Activated naive CD4-positive, alpha-beta T cell treated with Interleukin-2 at 50 U/mL for 16 hours (primary cell): Measurements from ENCODE around the gene LRTM2.
"Not testable (repeated sequence)": the region's sequence is repeated elsewhere in the genome, so short reads cannot be mapped to it uniquely, and the experiment has no call there.

Experiments
- DNase-seq: peaks from one replicate; pipeline ENCODE4 v3.0.0-alpha.2; 2020

LRTM2 gene

GRCh38 chr12:1812650-1813302 lies 7.6 kb upstream of the LRTM2 start:
- DNase-seq: no peak

DNA sequence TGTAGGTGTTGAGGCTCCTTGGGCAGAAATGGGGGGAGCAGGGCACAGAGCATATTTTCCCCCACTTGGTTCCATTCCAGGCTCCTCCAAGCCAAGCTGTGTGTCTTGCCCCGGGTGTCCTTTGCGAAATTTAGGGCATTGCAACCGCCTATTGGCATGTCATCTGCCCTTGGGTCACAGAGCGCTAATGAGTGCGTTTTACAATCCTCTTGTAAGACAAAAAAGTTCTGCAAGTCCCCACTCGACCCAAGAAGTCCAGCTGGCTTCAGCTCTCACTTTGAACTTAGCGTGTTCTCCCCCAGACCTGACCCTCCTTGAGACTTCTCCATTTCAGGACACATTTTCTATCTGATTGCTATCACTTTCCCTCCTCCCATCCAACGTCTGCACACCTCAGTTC lies 6.1 kb upstream of the LRTM2 start:
- DNase-seq: no peak

DNA sequence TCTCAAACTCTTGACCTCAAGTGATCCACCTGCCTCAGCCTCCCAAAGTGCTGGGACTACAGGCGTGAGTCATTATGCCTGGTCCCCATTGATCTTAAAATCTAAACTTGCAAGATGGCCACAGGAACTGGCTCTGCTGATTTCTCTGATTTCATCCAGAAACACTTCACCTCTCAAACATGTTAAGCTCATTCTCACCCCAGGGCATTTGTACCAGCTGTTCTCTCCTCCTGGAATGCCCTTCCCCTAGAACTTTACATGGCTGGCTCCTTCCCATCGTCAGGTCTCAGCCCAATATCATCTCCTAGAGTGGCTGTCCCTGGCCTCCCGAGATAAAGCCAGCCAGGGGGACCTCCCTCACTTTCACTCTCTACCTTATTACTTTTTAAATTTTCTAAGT lies 5.3 kb upstream of the LRTM2 start:
- DNase-seq: no peak

- no peak for DNase-seq
These were observed 4.3 kb upstream of the LRTM2 start for GRCh38 chr12:1815814-1816729.

DNA sequence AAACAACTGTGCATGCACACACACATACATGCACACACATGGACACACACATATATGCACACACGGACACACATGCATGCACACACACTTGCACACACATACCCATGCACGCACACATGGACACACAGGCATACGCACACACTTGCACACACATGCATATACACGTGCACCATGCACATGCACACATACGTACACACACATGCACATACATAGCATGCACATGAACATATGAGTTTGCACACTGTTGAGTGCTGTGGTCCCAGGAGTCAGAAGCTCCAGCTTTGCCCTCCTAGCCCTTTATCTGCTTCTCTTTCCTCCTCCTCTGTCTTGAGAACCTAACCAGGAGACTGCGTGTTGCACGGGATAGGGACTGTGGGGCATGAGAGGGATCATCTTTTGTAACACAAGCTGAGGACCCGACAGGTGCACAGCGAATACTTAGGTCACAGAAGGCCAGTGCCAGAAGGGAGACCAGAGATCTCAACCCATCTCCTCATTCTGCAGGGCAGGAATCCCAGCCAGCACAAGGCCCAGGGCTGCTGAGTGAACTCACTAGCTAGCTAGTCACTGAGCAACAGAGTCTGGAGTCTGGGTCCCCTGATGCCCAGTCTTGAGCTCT lies 3.5 kb upstream of the LRTM2 start:
- DNase-seq: no peak

DNA sequence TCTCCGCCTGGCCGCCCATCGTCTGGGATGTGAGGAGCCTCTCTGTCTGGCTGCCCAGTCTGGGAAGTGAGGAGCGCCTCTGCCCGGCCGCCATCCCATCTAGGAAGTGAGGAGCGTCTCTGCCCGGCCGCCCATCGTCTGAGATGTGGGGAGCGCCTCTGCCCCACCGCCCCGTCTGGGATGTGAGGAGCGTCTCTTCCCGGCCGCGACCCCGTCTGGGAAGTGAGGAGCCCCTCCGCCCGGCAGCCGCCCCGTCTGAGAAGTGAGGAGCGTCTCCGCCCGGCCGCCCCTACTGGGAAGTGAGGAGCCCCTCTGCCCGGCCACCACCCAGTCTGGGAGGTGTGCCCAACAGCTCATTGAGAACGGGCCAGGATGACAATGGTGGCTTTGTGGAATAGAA lies 2.4 kb upstream of the LRTM2 start:
- not testable (repeated sequence) for DNase-seq

DNA sequence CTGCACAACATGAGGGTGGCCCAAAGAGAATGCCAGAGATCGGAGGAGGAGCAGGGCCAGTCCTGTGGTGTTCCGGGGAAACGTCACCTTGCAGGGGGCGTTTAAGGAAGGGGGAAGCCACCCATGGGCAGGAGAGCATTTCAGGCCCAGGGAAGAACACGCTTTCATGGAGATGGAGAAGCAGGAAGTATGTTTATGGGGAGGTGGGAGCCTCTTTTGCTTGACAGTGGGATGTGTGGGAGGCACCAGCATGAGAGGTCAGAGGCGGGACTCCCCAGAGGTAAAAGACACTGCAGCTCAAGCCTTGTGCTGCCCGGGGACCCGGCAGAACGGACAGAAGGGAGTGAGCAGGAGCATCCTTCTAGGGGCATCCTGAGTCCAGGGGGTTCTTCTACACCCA lies 1.3 kb upstream of the LRTM2 start:
- no peak for DNase-seq

DNA sequence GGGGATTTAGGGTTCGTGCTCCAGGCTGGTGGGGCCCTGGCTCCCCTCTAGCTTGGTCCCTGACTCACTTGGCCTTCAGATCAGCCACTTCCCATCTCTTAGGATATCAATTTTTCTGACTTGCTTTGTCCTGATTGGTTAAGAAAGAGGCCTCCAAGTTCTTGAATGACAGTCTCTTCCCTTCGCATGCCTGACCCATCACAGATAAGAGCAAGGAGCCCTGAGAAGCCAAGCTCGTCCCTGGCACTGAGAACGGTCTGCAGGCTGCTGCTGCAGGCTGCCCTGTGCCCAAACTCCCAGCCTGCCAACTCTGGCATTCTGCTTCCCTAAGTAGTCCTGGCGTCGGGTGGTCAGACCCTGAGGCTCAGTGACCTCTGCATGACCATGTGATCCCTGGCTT lies 794 bp upstream of the LRTM2 start:
- DNase-seq: no peak

- DNase-seq: no peak
These were observed 529 bp downstream of the LRTM2 start for GRCh38 chr12:1820896-1821291.

GRCh38 chr12:1821805-1822204 lies 1.4 kb downstream of the LRTM2 start:
- no peak for DNase-seq

DNA sequence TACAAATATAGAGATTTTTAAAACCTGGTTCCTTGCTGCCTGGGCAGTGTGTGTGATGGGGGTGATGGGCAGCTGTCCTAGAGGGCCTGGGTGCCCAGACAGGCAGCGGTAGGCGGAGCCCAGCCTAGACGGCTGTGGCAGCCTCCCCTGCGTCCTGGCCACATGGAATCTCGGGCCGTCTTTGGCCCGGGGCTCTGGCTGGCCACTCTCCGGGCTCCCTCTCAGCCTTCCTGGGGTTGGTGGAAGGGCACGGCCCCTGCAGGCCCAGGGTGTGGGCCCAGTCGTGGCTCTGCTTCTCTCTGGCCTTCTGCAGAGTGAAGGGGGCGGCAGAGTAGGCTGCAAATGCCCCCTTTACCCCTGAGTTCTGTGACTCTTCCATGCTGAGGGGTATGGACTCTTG lies 2.3 kb downstream of the LRTM2 start:
- DNase-seq: no peak

DNA sequence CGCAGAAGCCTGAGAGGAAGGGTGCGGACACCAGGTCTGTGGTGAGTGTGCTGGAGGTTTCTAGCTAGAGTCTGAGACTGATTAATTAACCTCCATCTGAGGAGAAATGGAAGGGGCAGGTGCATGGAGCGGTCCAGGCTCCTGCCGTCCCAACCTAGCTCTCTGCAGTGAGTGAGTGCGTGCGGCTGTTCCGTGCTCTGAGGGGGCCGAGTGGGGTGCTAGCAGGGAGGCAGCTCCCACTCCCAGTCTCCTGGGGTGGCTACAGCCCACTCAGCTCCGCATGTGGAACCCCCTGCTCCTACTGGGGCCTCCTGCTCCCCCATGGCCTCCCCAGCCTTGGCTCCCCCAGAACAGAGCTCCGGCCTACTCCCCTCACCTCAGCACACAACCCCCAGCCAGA lies 2.9 kb downstream of the LRTM2 start:
- no peak for DNase-seq

DNA sequence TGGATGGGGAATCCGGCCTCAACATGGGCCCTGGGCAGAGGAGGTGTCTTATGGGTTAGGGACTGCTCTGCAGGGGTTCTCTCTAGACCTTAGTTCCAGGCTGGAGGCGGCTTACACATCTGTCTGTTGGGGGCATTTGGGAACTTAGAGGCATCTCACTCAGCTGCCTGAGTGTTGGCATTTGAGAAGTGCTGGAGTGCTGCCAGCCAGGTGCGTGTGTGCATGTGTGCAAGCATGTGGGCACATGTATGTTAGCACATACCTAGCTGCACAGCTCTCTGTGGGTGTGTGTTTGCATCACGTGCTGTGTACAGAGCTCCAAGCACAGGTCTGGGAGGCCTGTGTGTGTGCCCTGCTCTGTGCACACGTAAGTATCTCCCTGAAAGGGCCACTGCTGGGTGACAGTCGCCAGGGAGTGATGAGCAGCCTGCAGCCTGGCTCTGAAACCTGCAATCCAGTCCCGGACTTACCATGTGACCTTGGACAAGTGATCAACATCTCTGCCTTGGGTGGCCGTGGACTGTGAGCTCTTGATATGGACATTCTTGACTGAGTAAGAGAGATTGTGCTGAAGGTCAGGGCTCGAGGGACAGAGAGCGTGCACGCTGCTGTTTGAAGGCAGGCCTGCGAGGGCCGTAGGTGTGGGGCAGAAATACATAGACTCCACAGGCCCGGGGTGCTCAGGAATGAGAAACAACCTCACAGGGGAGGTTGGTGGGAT lies 5.2 kb downstream of the LRTM2 start:
- no peak for DNase-seq

DNA sequence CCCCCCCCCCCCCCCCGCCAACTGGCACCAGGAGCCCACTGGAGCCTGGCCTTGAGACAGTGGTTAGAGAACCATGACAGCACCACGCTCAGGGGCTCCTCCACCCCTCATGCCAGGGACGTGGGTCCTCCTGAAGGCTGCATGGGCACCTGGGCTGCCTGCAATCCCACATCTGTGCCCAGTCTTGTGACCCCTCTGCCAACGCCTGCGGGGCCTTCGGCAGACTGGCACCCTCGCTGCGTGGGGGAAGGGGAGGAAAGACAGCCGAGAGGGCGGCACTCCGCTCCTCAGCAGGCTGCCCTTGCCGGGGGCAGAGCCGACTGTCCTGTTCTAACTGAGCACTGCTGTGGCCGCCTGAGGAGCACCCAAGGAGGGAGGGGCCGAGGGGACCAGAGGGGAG lies 6.0 kb downstream of the LRTM2 start:
- DNase-seq: no peak

DNA sequence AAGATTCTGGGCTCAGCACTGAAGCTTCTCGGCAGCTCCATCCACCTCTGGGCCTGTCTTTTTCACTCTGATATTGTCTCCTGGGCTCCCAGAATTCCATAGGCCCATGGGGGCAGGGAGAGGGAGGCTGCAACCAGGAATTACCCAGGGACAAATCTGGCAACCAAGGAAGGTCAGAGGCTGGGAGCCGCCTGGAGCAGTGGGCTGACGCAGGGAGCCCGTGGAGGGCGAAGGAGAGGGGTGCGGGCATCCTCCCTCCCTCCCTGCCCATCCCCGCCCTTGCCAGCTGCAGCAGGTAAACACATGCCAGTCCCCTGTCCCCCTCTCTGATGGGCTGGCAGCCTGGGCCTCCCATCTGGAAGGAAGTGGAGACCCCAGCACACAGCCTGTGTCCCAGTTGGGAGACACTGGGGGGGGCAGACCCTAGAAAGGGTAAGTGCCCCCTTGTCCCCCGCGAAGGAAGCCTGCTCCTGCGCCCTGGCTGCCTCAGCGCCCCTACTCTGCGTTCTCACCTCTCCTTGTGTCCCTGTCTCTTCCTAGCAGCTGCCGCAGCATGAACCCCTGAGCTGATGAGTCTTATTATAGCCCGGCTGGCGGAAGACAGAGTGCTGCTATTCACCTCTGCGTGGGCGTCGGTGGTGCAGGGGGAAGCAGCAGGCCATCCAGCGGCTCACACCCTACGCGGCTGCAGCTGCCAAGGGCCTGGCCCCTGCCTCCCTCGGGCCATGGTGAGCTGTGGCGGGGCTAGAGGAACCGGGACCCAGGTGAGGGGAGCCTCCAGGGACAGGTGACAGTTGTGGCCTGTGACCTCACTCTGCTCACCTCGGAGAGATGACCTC lies 6.7 kb downstream of the LRTM2 start:
- no peak for DNase-seq

DNA sequence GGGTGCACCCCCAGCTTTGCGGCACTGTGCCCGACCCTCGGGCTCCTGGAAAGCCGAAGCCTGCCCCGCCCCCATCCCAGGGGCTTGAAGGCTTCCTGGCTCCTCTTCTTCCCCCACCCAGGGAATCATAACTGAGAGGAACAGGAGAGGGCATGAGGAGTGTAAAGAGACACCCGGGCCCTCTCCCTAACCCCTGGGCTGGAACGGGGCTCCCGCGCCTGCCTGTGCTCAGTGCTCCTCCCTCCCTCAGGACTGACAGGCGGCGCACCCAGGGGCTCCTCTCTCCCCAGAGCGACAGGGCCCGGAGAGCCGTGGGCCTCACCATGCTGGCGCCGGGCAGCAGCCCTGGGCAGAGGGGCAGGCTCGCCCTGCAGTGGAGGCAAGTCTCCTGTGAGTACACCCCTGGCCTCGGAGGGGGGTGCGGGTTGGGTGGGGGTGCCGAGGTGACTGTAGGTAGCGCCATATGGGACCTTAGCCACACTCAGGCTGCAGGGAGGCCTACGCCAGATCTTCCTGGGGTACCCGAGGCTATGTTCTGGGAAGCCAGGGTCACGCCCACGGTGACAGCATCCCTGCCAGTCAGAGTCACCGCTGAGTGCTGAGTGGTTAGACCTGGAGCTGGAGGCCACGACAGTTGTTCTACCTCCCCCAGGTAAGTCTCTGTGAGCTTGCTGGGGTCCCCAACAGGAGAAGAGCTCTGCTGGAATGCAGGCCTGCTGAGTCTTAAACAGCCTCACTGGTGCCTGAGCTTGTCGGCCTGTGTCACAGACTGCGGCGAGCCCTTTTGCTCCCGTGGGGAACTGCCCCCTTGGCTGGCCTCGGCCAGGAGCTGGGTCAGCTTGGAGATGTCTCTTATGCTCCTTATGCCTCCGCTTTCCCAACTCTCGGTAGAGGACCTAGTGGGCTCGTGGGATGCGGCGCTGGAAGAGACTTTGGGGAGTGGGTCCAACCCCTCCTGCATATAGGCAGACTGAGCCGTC lies 7.8 kb downstream of the LRTM2 start:
- DNase-seq: no peak

GRCh38 chr12:1828856-1829255 lies 8.5 kb downstream of the LRTM2 start:
- DNase-seq: no peak

- no peak for DNase-seq
These were observed 9.0 kb downstream of the LRTM2 start for GRCh38 chr12:1829306-1829900.

- DNase-seq: no peak
These were observed 10.1 kb downstream of the LRTM2 start for GRCh38 chr12:1830401-1830845.
